NB4 (cell line): Measurements from ENCODE around the gene TRPV6.

Source experiments
- CTCF ChIP-seq: IDR thresholded peaks from one replicate; pipeline ENCODE4 v1.5.1; 2012; ENCODE audit warnings: low read depth, low read length
- MAX ChIP-seq: IDR thresholded peaks from 2 replicates; pipeline ENCODE4 v1.6.1; 2011; ENCODE audit warnings: low read depth, low read length
- MYC ChIP-seq: IDR thresholded peaks from 2 replicates; pipeline ENCODE4 v1.6.1; 2011; ENCODE audit warnings: low read depth, low read length
- POLR2A ChIP-seq: IDR thresholded peaks from 2 replicates; pipeline ENCODE4 v1.6.1; 2011; ENCODE audit warnings: mild to moderate bottlenecking; ENCODE audit not compliant: insufficient read length; ENCODE audit errors: extremely low read depth

- TF ChIP-seq CTCF, result no peak
- TF ChIP-seq MAX, result no peak
- no peak for TF ChIP-seq POLR2A
- no peak for TF ChIP-seq MYC
Measured at GRCh38 chr7:142913566-142913965, 28.0 kb upstream of the TRPV6 start.
